ENCODE data around the gene STOX2. TPM values are rescaled to one million over a fixed set of nuclear protein-coding genes. Genes with fewer than 3 reads are reported as not detected.

STOX2 gene
- total and polyA plus RNA-seq, 2 of the 13 experiments (the other 11 are each of a cell fraction or from before 2014, with no cell fraction given): 0.01 to 0.15 TPM

DNA sequence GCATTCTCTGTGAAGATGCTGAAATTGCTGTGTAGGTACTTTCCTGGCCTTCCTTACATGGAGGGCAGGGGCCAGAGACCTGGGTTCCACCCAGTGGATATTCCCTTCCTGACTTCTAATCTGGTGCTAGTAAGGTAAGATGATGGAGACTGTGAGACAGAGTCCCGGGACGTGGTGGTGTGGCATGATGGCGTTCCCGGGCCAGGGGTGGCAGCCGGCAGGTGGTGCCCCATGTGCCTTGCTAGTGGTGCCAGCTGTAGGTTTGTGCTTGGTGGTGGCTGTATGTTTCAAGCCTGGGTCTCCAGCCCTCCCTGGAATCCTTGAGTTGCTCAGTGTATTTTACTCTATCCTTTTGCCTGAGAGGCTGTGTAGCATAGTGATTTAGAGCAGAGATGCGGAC, 10.9 kb downstream of the STOX2 start (continued):
- TF ChIP-seq, protein P1, sequence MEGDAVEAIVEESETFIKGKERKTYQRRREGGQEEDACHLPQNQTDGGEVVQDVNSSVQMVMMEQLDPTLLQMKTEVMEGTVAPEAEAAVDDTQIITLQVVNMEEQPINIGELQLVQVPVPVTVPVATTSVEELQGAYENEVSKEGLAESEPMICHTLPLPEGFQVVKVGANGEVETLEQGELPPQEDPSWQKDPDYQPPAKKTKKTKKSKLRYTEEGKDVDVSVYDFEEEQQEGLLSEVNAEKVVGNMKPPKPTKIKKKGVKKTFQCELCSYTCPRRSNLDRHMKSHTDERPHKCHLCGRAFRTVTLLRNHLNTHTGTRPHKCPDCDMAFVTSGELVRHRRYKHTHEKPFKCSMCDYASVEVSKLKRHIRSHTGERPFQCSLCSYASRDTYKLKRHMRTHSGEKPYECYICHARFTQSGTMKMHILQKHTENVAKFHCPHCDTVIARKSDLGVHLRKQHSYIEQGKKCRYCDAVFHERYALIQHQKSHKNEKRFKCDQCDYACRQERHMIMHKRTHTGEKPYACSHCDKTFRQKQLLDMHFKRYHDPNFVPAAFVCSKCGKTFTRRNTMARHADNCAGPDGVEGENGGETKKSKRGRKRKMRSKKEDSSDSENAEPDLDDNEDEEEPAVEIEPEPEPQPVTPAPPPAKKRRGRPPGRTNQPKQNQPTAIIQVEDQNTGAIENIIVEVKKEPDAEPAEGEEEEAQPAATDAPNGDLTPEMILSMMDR (CRISPR knock-in tag; IDR thresholded peaks at IDR 0.05): no peak

DNA sequence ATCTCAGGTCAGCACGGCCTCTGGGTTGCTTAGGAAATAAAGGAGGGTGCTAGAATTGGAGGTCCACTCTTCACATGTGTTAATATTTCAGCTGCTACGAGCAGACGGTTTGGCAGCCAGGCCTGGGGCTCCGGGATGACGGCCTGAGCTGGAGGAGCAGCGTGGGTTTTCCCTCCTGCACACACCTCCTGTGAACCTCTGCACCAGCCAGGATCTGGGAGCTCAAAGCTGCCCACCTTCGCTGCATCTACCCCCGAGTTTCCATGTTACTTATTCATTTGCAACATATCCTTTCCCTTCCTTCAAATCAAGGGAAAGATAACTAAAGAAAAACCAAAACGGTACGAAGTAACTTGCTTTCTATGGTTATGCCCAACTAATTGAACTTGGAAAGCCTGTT, 13.6 kb downstream of the STOX2 start:
- no TSS peak for BruUV-seq (replicated peaks)
- DNase-seq (ENCODE audit: low spot score) (no peak), FAIRE-seq (no peak), ATAC-seq (no peak)
- Histone ChIP-seq H3K4me1 (ENCODE audit: insufficient read depth, low read length) (no peaks in the 10 kb centered on the region), H3K4me2 (ENCODE audit: low read depth, low read length) (no peak overlapping the region), H3K27ac (ENCODE audit: extremely low read length, insufficient read depth, low read length) (no peak overlapping the region), H3K9me3 (ENCODE audit: low read length) (no peaks in the 10 kb centered on the region), H2AFZ (ENCODE audit: low read length) (no peak overlapping the region), H4K20me1 (ENCODE audit: insufficient read depth, low read length) (no peaks in the 10 kb centered on the region), H3K9ac (ENCODE audit: insufficient read depth, low read depth, low read length) (no peak overlapping the region), H3K27me3 (ENCODE audit: control insufficient read depth in 1 of 2, insufficient read depth in 2 of 2, low read length in 2 of 2) (no peaks in the 10 kb centered on the region), H3K79me2 (ENCODE audit: insufficient read depth, low read length) (no peaks in the 10 kb centered on the region), H3K4me3 (replicated peaks in 1 of 3; ENCODE audit: insufficient read depth in 1 of 3, low read depth in 2 of 3, low read length in 3 of 3) (no peak overlapping the region), H3K36me3 (replicated peaks in 1 of 2; ENCODE audit: control insufficient read depth in 1 of 2, insufficient read depth in 2 of 2, low read length in 2 of 2) (no peaks in the 10 kb centered on the region)
- in situ Hi-C loops (cut with HindIII; ENCODE audit: extremely low pct_ligation_motif_present, low pct_unique_long_range_greater_than_20kb) (no loop called here), intact Hi-C loops (cut with micrococcal nuclease; ENCODE audit: unreplicated experiment) (no loop called here)
- ChIA-PET CTCF (ENCODE audit: low intra/inter-chr PET ratio, low total read pairs) (no interaction called here), POLR2A (no interaction called here)
- 38% methylated on average over 8 of the region's 10 CpGs for WGBS (ENCODE audit: low lambda C conversion rate)
- no peak for TF ChIP-seq AGO2 (optimal IDR thresholded peaks at IDR 0.05; ENCODE audit: low read depth, low read length)
- no peak for TF ChIP-seq CREB1 (IDR thresholded peaks at IDR 0.05)
- TF ChIP-seq CREB1 (CRISPR knock-in tag; IDR thresholded peaks at IDR 0.05): no peak
- no peak for TF ChIP-seq MEIS1 (CRISPR knock-in tag; IDR thresholded peaks at IDR 0.05; ENCODE audit: borderline replicate concordance)
- no peak for TF ChIP-seq HNF4A (CRISPR knock-in tag; IDR thresholded peaks at IDR 0.05)
- TF ChIP-seq HNRNPL (IDR thresholded peaks at IDR 0.05; ENCODE audit: low read depth, low read length): no peak
- no peak for TF ChIP-seq PTBP1 (IDR thresholded peaks at IDR 0.05; ENCODE audit: low read depth, low read length, poor library complexity, severe bottlenecking)
- TF ChIP-seq BHLHE40 (IDR thresholded peaks at IDR 0.05; ENCODE audit: low read length): no peak
- no peak for TF ChIP-seq FOXO1 (CRISPR knock-in tag; IDR thresholded peaks at IDR 0.05)
- no peak for TF ChIP-seq ZNF674 (CRISPR knock-in tag; IDR thresholded peaks at IDR 0.05; ENCODE audit: low read depth)
- no peak for TF ChIP-seq ZFP82 (CRISPR knock-in tag; IDR thresholded peaks at IDR 0.05; ENCODE audit: borderline replicate concordance)
- TF ChIP-seq, protein P2, sequence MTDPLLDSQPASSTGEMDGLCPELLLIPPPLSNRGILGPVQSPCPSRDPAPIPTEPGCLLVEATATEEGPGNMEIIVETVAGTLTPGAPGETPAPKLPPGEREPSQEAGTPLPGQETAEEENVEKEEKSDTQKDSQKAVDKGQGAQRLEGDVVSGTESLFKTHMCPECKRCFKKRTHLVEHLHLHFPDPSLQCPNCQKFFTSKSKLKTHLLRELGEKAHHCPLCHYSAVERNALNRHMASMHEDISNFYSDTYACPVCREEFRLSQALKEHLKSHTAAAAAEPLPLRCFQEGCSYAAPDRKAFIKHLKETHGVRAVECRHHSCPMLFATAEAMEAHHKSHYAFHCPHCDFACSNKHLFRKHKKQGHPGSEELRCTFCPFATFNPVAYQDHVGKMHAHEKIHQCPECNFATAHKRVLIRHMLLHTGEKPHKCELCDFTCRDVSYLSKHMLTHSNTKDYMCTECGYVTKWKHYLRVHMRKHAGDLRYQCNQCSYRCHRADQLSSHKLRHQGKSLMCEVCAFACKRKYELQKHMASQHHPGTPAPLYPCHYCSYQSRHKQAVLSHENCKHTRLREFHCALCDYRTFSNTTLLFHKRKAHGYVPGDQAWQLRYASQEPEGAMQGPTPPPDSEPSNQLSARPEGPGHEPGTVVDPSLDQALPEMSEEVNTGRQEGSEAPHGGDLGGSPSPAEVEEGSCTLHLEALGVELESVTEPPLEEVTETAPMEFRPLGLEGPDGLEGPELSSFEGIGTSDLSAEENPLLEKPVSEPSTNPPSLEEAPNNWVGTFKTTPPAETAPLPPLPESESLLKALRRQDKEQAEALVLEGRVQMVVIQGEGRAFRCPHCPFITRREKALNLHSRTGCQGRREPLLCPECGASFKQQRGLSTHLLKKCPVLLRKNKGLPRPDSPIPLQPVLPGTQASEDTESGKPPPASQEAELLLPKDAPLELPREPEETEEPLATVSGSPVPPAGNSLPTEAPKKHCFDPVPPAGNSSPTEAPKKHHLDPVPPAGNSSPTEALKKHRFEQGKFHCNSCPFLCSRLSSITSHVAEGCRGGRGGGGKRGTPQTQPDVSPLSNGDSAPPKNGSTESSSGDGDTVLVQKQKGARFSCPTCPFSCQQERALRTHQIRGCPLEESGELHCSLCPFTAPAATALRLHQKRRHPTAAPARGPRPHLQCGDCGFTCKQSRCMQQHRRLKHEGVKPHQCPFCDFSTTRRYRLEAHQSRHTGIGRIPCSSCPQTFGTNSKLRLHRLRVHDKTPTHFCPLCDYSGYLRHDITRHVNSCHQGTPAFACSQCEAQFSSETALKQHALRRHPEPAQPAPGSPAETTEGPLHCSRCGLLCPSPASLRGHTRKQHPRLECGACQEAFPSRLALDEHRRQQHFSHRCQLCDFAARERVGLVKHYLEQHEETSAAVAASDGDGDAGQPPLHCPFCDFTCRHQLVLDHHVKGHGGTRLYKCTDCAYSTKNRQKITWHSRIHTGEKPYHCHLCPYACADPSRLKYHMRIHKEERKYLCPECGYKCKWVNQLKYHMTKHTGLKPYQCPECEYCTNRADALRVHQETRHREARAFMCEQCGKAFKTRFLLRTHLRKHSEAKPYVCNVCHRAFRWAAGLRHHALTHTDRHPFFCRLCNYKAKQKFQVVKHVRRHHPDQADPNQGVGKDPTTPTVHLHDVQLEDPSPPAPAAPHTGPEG (CRISPR knock-in tag; IDR thresholded peaks at IDR 0.05): no peak
- TF ChIP-seq ZNF552 (CRISPR knock-in tag; IDR thresholded peaks at IDR 0.05; ENCODE audit: borderline replicate concordance): no peak
- TF ChIP-seq RBM22 (optimal IDR thresholded peaks at IDR 0.05; ENCODE audit: low read length): no peak
- TF ChIP-seq ZNF143 (CRISPR knock-in tag; IDR thresholded peaks at IDR 0.05): no peak
- TF ChIP-seq ZNF234 (CRISPR knock-in tag; conservative IDR thresholded peaks at IDR 0.05): no peak
- no peak for TF ChIP-seq CC2D1A (CRISPR knock-in tag; IDR thresholded peaks at IDR 0.05)
- no peak for TF ChIP-seq MATR3 (CRISPR knock-in tag; IDR thresholded peaks at IDR 0.05)
